ENCODE data around the gene THOC7.

DNA sequence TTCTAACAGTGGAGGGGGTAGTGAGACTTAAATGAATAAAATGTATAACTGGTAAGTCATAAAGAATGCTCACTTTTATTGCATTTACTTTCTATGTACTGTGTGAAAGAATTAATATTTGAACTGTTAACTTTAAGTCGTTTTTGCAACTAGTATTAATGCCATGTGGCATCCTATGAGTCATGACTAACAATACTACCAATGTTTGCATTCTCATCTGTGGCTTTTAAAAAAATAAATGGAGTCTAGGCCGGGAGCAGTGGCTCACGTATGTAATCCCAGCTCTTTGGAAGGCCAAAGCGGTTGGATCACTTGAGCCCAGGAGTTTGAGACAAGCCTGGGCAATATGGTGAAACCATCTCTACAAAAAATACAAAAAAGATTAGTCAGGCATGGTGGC, 39.3 kb downstream of the THOC7 start:
- TF ChIP-seq POLR2AphosphoS5 (IDR thresholded peaks at IDR 0.05; ENCODE audit: low read depth, low read length) (no peak), POLR2A (IDR thresholded peaks at IDR 0.05; ENCODE audit: low read depth, low read length) (no peak), TAF1 (IDR thresholded peaks at IDR 0.05; ENCODE audit: borderline replicate concordance, low read depth, low read length) (no peak)

All from GM12892 (cell line).